Activated CD4-positive, alpha-beta T cell treated with anti-CD3 and anti-CD28 coated beads, Interleukin-2, amount 50 U/mL, for 4 hours (primary cell): ENCODE data around the gene XRCC6.

ENCODE experiments used
- DNase-seq, 2 experiments: peaks; one replicate each; pipeline ENCODE4 v3.0.0-alpha.2; 2020

XRCC6 gene

GRCh38 chr22:41688365-41689211 is 67.5 kb downstream of the XRCC6 start, which contains the start of gene SNU13:
Gene SNU13, minus strand, starts transcription at chr22:41688867. Its CDS starts 71 bp downstream, at chr22:41688796.
- peak; percentile 89 to 91 for DNase-seq

GRCh38 chr22:41690476-41690875 is 69.4 kb downstream of the XRCC6 start:
- DNase-seq, result no peak

GRCh38 chr22:41695211-41695610 is 74.1 kb downstream of the XRCC6 start:
- no peak for DNase-seq

GRCh38 chr22:41696703-41697102 is 75.6 kb downstream of the XRCC6 start:
- no peak for DNase-seq

GRCh38 chr22:41697126-41697775 is 76.2 kb downstream of the XRCC6 start:
- DNase-seq, result peak; percentile 93 to 96

GRCh38 chr22:41699264-41700107 is 78.4 kb downstream of the XRCC6 start, which contains the start of gene MEI1:
Gene MEI1, plus strand, starts transcription at chr22:41699503. Its CDS starts 36 bp downstream, at chr22:41699539.
- DNase-seq, result peak; percentile 87 to 89

- DNase-seq, result no peak
These were observed 78.9 kb downstream of the XRCC6 start for GRCh38 chr22:41700108-41700364.

- DNase-seq, result no peak
These were observed 81.7 kb downstream of the XRCC6 start for GRCh38 chr22:41702763-41703162.

- DNase-seq, result no peak
These were observed 88.2 kb downstream of the XRCC6 start for GRCh38 chr22:41709341-41709740.

GRCh38 chr22:41713004-41713403 is 91.9 kb downstream of the XRCC6 start:
- DNase-seq, result no peak
